ENCODE results near the gene TIAM2.
"Not testable (repeated sequence)": the region's sequence is repeated elsewhere in the genome, so short reads cannot be mapped to it uniquely, and the experiment has no call there.

The TIAM2 gene

DNA sequence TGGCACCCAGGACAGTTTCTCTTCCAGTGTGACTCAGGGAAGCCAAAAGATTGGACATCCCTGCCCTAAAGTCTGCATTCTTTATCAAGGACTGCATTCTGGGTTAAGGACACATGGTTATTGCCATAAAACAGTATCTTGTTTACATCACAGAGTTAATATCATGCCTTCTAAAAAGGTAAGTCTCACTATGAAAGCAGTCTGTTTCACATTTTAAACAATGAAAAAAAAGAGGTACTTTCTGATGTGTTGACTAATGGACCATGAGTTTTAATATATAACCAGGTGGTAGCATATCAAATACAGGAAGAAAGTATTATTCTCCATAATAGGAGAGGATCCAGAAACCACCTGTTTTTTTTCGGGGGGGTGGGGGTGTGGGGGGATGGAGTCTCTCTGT lies 93.7 kb downstream of the TIAM2 start:
- TF ChIP-seq, protein P1, sequence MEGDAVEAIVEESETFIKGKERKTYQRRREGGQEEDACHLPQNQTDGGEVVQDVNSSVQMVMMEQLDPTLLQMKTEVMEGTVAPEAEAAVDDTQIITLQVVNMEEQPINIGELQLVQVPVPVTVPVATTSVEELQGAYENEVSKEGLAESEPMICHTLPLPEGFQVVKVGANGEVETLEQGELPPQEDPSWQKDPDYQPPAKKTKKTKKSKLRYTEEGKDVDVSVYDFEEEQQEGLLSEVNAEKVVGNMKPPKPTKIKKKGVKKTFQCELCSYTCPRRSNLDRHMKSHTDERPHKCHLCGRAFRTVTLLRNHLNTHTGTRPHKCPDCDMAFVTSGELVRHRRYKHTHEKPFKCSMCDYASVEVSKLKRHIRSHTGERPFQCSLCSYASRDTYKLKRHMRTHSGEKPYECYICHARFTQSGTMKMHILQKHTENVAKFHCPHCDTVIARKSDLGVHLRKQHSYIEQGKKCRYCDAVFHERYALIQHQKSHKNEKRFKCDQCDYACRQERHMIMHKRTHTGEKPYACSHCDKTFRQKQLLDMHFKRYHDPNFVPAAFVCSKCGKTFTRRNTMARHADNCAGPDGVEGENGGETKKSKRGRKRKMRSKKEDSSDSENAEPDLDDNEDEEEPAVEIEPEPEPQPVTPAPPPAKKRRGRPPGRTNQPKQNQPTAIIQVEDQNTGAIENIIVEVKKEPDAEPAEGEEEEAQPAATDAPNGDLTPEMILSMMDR (IDR thresholded peaks at IDR 0.05; ENCODE audit: low read depth, low read length, missing control alignments): no peak
- H3K4me3 ChIP-seq (replicated peaks; ENCODE audit: low read depth, low read length): no peak overlapping the region
- DNase-seq (ENCODE audit: extremely low read depth, low read depth): no peak

DNA sequence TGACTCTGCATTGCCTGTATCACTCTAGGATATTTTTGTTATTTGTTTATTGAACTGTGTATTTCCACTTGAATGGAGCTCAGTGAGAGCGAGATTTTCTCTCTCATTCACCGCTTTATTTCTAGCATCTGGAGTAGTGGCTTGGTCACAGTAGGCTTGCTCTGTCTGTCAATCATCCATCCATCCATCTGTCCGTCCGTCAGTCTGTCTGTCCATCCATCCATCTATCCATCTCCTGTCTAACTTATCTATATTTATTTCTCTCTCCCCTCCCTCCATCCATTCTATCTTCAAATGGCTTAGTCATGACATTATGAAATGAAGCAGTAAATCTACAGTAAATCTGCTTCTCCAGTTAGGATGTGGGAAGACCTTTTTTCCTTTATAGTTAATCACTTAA lies 94.6 kb downstream of the TIAM2 start:
- no peak for DNase-seq (ENCODE audit: extremely low read depth, low read depth)
- TF ChIP-seq, protein P1 (IDR thresholded peaks at IDR 0.05; ENCODE audit: low read depth, low read length, missing control alignments): no peak
- H3K4me3 ChIP-seq (replicated peaks; ENCODE audit: low read depth, low read length): no peak overlapping the region

DNA sequence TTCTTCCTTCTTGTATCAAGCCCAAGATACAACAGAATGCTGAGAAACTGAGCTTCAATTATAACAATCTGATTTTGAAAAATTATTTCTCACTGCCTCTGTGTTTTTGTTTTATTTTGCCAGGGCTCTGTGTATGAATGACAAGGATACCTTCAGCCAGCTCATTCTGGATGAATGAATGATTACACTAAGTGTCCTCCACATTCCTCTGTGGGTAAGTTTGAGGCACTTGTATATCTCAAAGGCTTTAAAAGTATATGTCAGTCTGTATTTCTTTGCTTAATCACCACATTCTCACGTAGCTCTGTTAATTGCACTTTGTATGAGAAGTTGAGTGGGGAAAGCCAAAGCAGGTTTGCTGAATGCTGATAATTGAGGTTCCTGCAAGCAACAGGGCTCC lies 95.1 kb downstream of the TIAM2 start:
- H3K4me3 ChIP-seq (replicated peaks; ENCODE audit: low read depth, low read length): no peak overlapping the region
- TF ChIP-seq, protein P1 (IDR thresholded peaks at IDR 0.05; ENCODE audit: low read depth, low read length, missing control alignments): no peak
- no peak for DNase-seq (ENCODE audit: extremely low read depth, low read depth)

DNA sequence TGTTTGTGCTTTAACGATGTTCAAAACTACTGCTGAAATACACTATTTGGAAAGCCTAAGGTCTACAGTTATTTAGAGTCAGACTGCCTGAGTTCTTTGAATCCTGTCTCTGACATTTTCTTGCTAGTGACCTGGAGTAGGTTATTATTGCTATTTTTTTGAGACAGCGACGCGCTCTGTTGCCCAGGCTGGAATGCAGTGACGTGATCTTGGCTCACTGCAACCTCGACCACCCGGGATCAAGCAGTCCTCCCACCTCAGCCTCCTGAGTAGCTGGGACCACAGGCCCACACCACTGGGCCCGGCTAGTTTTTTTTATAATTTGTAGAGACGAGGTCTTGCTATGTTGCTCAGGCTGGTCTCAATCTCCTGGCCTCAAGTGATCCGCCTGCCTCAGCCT lies 96.6 kb downstream of the TIAM2 start:
- TF ChIP-seq, protein P1 (IDR thresholded peaks at IDR 0.05; ENCODE audit: low read depth, low read length, missing control alignments): no peak
- no peak for DNase-seq (ENCODE audit: extremely low read depth, low read depth)

DNA sequence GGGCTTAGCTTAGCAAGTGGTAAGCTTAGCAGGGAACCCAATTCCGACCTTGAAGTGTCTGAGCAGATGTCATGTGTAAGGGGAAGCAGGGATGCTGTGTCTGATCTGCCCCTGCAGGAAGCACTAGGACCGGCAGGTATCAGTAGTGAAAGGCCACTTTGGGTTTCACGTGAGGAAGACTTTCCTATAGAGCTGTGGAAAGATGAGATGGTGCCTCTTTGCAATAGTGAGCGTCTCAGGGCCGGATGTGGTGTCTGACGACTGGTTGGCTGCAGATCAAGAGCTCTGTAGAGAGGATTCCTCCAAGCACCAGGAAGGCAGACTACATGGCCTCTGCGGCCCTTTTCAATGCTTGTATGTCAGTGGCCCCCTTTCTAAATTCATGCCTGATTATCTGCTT lies 98.3 kb downstream of the TIAM2 start:
- no peak overlapping the region for H3K4me3 ChIP-seq (replicated peaks; ENCODE audit: low read depth, low read length)
- TF ChIP-seq, protein P1 (IDR thresholded peaks at IDR 0.05; ENCODE audit: low read depth, low read length, missing control alignments): no peak
- DNase-seq (ENCODE audit: extremely low read depth, low read depth): no peak

More for the DNA sequence above, 96.6 kb downstream of the TIAM2 start:
- no peak overlapping the region for H3K4me3 ChIP-seq (replicated peaks; ENCODE audit: low read depth, low read length)

DNA sequence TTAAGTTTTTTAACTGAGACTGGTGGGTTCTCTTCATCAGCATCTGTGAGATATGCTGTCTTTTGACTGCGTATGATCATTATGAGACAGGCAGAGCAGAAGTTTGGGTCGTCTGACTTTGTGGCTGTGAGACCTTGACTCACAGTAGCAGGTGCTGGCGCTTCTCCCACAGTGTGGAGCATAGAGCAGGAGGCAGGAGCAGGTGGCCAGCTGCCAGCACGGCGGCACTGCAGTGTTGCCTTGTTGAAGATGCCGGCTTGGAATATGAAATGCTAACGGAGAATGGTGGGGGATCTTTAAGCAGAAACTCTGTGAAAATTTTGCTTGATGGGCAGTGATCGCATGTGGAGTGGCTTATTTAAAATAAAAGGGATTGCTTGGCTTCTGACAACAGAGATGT lies 105.0 kb downstream of the TIAM2 start:
- DNase-seq (ENCODE audit: extremely low read depth, low read depth): no peak
- TF ChIP-seq, protein P1 (IDR thresholded peaks at IDR 0.05; ENCODE audit: low read depth, low read length, missing control alignments): no peak
- H3K4me3 ChIP-seq (replicated peaks; ENCODE audit: low read depth, low read length): no peak overlapping the region

DNA sequence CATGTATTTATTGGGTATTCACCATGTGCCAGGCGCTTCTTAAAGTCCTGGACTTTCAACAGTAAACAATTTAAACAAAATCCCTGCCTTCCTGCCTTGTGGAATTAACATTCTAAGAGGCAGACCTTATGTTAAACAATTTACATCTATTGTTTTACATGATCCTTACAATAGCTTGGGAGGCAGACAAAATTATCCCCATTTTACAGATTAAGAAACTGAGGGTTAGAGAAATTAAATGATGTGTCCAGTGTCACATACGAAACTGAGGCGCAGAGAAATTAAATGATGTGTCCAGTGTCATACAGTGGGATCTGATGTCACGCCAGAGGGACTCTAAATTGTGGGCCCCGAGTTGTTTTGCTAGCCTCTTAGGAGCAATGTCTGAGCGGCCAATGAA lies 105.5 kb downstream of the TIAM2 start:
- no peak overlapping the region for H3K4me3 ChIP-seq (replicated peaks; ENCODE audit: low read depth, low read length)
- TF ChIP-seq, protein P1 (IDR thresholded peaks at IDR 0.05; ENCODE audit: low read depth, low read length, missing control alignments): no peak
- DNase-seq (ENCODE audit: extremely low read depth, low read depth): no peak

DNA sequence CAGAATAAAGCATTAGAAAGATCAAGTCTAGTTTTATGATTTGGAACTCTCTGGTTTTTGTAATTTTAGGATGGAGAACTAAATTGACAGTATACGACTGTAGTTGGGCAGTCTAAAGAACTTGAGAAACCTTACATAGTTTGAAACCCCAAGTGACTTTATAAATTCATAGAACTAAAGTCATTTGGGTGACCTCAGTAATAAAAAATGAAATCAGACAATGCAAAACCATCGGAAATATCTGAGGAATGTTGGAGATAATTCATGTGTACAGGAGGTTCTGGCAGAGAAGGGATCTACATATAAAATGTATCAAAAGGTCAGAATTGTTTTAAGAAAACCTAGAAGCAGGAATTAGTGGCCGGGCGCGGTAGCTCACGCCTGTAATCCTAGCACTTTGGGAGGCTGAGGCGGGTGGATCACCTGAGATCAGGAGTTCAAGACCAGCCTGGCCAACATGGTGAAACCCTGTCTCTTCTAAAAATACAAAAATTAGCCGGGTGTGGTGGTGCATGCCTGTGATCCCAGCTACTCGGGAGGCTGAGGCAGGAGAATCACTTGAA lies 108.0 kb downstream of the TIAM2 start:
- not testable (repeated sequence) for DNase-seq (ENCODE audit: extremely low read depth, low read depth); H3K4me3 ChIP-seq (replicated peaks; ENCODE audit: low read depth, low read length)

Data from HFF-Myc (cell line).